GM20000 (cell line): Measurements from ENCODE around the gene MEIKIN.

Experiments
- DNase-seq: peaks from one replicate; pipeline ENCODE4 v3.0.0; 2012; ENCODE audit warnings: low spot score
- TF ChIP-seq, protein P1 (sequence below): IDR thresholded peaks from 2 replicates; pipeline ENCODE4 v1.5.1; 2012; ENCODE audit warnings: mild to moderate bottlenecking, control low read depth; ENCODE audit errors: extremely low read depth, missing control alignments

The MEIKIN gene

DNA sequence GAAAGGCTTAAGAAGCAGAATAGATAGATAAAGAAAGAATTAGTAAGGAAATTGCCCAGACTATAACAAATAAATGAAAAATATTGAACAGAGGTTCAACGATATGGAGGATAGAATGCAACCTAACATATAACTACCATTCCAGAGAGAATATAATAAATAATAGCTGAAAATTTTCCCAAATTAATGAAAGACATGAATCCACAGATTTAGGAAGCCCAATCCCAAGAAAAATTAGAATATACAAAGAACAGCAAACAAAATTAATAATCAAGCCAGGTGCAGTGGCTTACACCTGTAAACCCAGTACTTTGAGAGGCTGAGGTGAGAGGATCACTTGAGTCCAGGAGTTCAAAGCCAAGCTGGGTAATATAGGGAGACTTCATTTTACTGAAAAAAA is 120.8 kb downstream of the MEIKIN start:
- TF ChIP-seq, protein P1, sequence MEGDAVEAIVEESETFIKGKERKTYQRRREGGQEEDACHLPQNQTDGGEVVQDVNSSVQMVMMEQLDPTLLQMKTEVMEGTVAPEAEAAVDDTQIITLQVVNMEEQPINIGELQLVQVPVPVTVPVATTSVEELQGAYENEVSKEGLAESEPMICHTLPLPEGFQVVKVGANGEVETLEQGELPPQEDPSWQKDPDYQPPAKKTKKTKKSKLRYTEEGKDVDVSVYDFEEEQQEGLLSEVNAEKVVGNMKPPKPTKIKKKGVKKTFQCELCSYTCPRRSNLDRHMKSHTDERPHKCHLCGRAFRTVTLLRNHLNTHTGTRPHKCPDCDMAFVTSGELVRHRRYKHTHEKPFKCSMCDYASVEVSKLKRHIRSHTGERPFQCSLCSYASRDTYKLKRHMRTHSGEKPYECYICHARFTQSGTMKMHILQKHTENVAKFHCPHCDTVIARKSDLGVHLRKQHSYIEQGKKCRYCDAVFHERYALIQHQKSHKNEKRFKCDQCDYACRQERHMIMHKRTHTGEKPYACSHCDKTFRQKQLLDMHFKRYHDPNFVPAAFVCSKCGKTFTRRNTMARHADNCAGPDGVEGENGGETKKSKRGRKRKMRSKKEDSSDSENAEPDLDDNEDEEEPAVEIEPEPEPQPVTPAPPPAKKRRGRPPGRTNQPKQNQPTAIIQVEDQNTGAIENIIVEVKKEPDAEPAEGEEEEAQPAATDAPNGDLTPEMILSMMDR, result no peak
- no peak for DNase-seq

DNA sequence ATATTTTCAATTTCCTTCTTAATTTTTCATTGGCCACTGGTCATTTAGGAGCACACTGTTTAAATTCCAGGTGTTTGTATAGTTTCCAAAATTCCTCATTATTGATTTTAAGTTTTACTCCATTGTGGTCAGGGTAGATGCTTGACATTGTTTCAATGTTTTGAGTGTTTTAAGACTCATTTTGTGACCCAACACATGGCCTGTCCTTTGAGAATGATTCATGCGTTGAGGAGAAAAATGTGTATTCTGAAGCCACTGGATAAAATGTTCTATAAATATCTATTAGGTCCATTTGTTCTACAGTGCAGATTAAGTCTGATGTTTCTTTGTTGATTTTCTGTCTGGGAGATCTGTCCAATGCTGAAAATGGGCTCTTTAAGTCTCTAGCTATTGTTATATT is 124.2 kb downstream of the MEIKIN start:
- DNase-seq, result no peak

DNA sequence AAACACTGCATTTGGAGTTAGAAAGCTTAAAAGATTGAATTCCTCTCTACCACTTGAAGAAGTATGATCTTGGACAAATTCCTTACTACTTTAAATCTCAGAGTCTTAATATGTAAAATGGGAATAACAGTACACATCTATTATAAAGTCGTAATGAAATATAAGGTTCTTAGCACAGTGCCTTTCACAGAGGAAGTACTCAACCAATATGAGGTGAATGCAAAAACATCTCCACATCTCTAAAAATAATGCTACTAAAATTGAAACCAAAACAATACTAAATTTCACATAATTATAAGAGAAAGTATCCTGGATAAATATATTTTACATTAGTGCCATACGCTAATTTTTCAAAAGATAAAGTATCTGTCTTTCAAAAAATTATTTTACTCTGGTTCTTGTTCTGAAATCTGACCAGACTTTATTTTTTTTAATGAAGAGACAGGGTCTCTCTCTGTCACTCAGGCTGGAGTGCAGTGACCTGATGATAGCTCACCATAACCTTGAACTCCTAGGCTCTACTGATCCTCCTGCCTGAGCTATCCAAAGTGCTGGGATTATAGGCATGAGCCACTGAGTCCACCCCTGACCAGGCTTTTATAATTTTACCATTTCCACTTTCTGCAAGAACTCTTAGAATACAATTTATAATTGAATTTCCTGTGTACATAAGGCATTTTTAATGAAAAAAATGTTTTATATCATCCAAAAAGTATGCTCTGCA is 127.3 kb downstream of the MEIKIN start:
- TF ChIP-seq, protein P1, result no peak
- no peak for DNase-seq

More for the DNA sequence above, 124.2 kb downstream of the MEIKIN start:
- TF ChIP-seq, protein P1, result no peak

DNA sequence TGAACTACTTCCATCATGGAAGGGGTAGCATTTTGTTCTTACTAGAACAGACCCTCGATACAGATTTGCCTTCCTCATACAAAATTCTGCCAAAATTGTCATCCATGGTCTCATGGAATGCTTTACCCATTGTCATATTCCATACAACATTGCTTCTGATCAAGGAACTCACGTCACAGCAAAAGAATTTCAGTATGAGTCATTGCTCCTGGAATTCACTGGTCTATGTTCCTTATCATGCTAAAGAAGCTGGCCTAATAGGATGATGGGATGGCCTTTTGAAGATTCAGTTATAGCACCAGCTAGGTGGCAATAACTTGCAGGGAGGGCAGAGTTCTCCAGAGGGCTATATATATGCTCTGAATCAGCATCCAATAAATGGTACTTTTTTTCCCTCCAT is 130.5 kb downstream of the MEIKIN start:
- TF ChIP-seq, protein P1, result no peak
- no peak for DNase-seq

DNA sequence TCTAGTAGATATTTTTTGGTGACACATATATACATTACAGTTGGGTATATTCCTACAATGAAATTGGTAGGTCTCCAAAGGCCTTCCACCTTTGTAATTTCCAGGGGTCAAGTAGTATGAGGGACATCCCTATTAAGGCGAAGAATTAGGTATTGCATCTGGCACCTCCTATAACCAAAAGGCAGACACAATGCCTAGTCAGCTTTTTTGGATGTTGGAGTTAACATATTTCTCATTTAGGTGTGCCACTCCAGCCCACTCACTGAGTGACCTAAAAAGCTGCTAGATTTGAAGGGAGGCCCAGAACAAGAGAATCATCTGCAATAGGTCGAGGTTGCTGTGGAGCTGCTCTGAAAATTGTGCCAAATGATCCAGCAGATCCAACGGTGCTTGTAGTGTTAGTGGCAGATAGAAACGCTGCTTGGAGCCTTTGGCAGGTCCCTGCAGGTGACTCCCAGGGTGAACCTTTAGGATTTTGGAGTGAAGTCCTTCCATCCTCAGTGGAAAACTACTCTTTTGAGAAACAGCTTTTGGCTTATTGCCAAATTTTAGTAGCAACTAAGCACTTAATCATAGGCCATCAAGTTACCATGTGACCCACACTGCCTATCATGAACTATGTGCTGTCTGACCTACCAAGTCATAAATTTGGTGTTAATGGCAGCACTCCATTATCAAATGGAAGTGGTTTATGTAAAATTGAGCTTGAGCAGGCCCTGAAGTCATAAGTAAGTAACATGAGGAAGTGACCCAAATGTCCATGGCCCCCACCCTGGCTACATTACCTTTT is 132.9 kb downstream of the MEIKIN start:
- TF ChIP-seq, protein P1, result no peak

DNA sequence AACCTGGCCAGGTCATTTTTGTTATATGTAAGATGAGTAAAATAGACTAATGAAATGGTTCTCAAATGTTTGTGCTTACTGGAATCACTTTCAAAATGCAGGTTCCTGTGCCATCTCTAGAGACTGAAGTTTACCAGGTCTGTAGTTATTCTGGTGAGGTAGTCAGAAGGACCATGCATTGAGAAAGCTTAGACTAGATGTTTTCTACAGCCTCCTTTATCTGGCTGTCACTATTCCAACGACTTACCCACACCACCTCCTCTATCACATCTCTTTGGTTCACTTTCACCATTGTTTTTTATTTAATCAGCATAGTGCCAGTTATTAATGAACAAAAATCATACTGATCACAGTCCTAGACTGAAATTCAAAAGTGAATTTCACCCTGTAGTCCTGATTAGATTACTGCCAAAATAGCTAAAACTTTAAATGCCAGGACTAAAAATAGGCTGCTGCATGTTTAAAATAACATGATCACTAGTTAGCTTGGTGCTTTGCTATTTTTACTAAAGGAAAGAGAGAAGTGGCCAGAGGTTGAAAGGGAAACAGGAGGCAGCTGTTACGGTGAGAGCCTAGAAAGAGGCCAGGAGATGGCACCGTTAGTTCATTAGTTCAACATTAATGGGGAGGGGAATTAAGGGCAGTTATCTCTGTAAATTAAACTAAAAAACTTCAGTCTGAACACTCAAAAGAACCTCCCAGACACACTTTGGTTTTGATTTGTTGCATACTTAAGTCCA is 134.8 kb downstream of the MEIKIN start:
- TF ChIP-seq, protein P1, result peak; percentile 18
- DNase-seq, result peak; percentile 39

More for the DNA sequence above, 132.9 kb downstream of the MEIKIN start:
- DNase-seq, result no peak
